Stimulated activated CD8-positive, alpha-beta memory T cell treated with anti-CD3 and anti-CD28 coated beads, Interleukin-2, amount 100 ng/mL, for 48 hours (primary cell): Measurements from ENCODE around the gene ALG14.
"Not testable (repeated sequence)": the region's sequence is repeated elsewhere in the genome, so short reads cannot be mapped to it uniquely, and the experiment has no call there.

Experiments
- DNase-seq, 2 donors: peaks; one replicate each; pipeline ENCODE4 v3.0.0-alpha.2; 2020; ENCODE audit warnings: low read depth in 2 of 2

ALG14 gene

DNA sequence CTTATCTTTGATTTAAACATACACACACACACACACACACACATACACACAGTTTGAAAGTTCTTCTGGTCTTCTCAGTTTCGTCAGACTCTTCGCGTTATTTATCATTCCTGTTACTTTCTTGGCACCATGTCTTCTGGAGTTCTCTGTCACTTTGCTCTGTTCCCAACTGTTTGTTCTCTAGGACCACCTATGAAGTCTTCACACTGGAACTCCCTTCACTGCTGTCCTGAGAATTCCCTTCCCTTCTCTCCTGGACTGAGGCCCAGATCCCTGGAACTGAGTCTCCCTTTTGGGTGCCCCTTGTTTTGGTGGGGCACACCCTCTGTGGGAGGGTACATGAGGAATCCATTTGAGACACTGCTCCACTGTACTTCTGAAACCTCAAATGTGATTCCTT, 30.5 kb downstream of the ALG14 start:
- DNase-seq = no peak

- DNase-seq = no peak
Measured at GRCh38 chr1:95041491-95042165, 31.1 kb downstream of the ALG14 start.

GRCh38 chr1:95040032-95040525, 32.7 kb downstream of the ALG14 start:
- DNase-seq = no peak

- DNase-seq = no peak
Measured at GRCh38 chr1:95039360-95040031, 33.3 kb downstream of the ALG14 start.

DNA sequence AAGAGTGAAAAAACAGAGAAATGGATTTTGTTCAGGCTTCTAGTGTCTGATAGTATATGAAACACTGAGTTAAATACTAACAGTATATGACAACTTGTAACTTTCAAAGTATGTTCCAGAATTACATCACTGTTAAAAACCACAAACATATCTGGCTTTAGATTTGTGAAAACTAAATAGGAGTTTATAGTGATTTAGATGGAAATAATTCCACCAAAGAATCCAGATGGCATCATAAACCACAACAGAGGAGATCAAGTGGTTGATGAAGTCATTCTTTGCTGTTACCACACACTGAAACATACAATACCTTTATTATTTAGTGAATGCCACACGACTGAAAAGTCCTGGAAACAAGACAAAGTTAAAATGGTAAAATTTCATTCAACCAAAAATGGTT, 37.2 kb downstream of the ALG14 start:
- no peak for DNase-seq

DNA sequence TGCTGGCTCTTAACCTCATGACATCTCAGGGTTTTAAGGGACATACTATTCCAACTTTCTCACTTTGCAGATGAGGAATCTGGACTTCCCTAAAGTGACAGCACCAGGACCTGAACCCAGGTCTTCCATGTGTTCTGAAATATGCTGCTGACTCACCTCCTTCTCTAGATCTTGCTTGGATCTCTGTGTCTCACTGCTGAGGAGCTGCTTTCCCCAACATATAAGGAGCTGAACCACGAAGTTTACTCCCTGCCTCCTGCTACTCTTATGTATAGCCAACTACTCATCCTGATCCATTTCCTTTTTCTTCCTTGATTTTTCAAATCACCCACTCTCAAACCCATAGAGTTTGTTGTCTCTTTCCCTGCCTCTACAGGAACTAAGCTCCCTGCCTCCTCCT, 38.2 kb downstream of the ALG14 start:
- no peak for DNase-seq

GRCh38 chr1:95033843-95034242, 38.9 kb downstream of the ALG14 start:
- no peak for DNase-seq

DNA sequence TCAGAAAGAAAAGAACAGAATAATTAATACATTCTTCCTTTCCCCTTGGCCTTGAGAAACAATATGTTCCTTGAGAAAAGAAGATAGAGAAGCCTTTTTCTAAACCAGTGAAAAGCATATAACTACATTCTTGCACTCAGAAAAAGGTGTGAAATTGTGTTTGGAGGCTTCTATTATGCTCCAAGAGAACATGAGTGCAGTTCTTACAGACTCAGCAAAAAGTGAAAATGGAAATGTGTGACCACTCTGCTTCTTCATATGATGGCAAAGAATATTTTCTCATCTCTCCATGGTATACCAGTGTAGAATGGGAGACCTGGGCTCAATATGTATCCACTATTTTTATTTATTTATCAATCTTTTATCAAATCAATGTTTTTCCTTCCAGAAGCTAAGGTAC, 43.2 kb downstream of the ALG14 start:
- no peak for DNase-seq

GRCh38 chr1:95028954-95029353, 43.8 kb downstream of the ALG14 start:
- no peak for DNase-seq

GRCh38 chr1:95027046-95027445, 45.7 kb downstream of the ALG14 start:
- no peak for DNase-seq

DNA sequence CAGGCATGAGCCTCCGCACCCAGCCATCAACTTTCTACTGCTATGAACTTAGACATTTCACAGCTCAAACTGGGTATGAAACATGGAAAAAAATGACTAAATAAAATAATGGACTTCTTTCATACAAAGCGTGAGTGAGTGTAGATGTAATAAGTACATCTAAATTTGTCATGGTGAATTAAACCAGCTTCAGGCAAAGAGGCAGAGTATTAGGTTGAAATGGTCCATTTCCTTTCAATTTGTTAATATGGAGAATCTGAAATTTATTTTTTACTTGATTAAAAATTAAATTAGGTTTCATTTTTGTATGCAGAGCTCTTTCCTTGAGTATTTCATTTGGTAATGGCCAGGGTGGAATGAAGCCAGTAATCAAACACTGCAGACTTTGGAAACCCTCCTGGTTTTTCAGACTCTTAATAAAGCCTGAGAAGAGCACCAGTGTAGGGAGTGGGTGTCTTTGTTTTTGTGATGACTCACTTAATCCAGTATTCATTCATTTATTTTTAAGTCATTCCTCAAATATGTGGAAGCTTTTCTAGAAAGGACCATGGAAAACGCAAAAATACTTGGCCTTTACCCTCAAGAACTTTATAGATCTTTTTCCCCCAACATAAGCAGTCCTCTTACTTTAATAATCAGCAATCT, 49.2 kb downstream of the ALG14 start:
- no peak for DNase-seq

DNA sequence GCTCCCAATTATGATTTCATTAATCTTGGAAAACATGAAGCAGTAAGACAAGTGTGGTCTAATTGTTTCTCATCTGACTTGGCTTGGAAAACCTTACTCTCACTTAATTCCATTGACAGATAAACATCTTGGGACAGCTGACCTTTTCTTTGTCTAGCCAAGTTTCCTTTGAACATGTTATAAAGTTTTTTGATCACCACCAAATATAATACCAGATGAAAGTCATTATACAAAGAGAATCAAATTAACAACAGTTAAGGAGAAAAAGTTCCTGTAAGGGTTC, 50.2 kb downstream of the ALG14 start:
- no peak for DNase-seq

- DNase-seq = no peak
Measured at GRCh38 chr1:95021805-95022643, 50.7 kb downstream of the ALG14 start.

- no peak for DNase-seq
Measured at GRCh38 chr1:95021119-95021518, 51.6 kb downstream of the ALG14 start.

- not testable (repeated sequence) for DNase-seq
Measured at GRCh38 chr1:95019466-95019865, 53.3 kb downstream of the ALG14 start.

GRCh38 chr1:95018602-95019369, 54.0 kb downstream of the ALG14 start:
- DNase-seq = no peak

GRCh38 chr1:95017775-95018174, 55.0 kb downstream of the ALG14 start:
- DNase-seq = no peak

GRCh38 chr1:95015076-95015475, 57.7 kb downstream of the ALG14 start:
- no peak for DNase-seq

- DNase-seq = no peak
Measured at GRCh38 chr1:95013950-95014574, 58.7 kb downstream of the ALG14 start.

DNA sequence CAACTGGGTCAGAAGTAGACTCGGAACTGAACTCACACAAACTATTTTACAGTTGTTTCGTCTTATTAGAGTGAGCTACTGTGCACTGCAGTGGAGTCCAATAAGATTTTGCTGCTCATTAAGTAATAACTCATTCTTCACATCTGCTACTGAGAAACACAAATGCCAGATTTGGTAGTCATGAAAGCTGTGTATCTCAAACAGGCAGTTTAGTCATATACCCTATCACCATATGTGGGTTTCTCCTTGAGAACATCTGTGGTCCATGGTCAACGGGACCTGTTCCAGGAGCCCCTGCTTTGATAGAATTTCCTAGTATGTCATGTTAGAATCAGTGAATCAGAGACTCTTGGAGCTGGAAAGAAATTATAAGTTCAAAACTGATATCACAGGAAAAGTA, 60.4 kb downstream of the ALG14 start:
- DNase-seq = no peak

- no peak for DNase-seq
Measured at GRCh38 chr1:95010158-95010557, 62.6 kb downstream of the ALG14 start.
